Measurements from ENCODE around the gene NXPH2. TPM values are rescaled to one million over a fixed set of nuclear protein-coding genes. Genes with fewer than 3 reads are reported as not detected.
A peak's percentile ranks its signal among the peaks of the same experiment; 100 is the strongest.

NXPH2 gene
- 0.37 TPM in 1 of 2 replicates, not detected in the other for total RNA-seq
- not detected for polyA plus RNA-seq (2012)

DNA sequence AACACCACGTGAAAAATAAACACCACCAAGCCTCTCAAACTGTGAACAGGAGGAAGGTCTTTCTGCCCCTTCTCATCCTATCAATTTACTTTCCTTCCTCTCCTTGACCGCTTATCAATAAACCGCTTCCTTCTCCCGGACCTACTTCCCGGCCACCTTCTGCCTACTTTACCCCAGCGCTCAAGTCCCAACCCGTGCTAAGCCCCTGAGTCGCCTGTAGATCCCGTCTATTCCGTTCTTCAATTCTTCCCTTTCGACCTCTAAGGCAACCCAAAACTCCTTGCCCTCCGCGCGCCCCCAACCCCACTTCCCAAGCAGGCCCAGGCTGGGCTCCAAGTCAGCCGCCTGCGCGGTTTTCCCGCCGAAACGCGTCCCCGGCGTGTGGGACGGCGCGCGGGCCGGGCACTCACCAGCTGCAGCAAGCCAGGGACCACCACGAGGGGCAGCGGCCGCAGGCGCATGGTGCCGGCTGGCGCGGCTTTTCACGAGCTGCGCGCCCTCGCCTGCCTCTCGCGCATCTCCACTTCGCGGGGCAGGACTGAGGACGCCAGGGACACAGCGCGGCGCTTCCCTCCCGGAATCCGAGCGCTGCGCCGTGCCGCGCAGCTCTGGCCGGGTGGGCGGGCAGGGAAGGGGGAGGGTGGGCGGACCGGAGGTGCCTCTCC, at the start of gene NXPH2:
Gene NXPH2 (minus strand): TSS at position 610 of the 665 bp plus-strand sequence. CDS start 149 bp downstream, at position 461.
- DNase-seq (ENCODE audit: low read depth) = peak; percentile 10

DNA sequence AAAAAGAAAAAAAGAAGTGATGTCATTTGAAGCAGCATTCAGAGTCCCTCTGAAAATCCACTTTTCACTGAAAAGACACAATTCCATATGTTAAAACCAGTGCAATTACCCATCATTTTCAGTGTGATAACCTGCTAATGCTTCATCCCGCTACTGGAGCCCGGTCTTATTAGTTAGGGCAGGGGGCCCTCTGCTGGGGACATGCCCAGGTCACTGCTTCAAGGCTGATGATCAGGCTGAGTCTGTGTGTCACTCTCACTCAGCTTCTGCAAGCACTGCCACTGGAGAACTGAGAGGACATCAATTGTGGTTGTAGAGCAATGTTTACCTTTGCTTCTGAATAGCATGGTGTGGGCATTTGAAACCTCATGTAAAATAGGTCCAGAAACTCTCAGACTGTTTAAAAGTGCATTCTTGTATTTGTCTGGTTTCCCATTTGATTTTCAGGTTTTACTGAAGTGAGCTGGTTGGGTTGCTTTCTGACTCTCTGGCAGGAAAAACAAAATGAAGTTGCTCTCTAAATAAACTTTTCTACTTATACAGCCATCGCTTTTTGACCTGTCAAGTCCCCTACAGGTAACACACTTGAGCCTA, 49.2 kb upstream of the NXPH2 start:
- peak; percentile 37 for DNase-seq (ENCODE audit: low read depth)

DNA sequence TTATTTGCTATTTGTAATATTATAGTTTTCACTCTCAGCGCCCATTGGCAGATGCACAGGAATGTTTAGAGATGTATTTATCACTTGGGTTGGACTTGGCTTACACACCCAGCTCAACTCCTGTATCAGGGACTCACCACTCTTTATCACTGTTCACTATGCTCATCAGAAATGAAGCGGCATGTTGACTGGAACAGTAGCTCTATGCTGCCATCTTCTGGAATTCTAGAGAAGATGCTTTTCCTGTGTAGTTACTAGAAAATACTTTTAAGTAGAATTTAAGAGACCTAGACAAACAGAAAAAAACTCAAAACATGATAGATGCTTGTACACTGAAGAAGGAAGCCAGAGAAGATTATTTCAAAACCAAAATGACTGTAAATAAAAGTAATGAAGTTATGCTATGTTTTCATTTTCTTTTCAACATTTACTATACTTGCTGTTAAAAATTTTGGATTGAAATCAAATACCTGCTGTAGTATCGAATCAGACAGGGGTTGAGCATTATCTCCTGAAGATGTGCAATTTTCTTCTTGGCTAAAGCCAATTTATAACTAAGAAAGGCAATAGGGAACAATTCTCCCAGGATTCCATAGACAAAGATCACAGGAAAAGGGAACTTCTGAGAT, 47.4 kb upstream of the NXPH2 start:
- DNase-seq (ENCODE audit: low read depth) = peak; percentile 64

DNA sequence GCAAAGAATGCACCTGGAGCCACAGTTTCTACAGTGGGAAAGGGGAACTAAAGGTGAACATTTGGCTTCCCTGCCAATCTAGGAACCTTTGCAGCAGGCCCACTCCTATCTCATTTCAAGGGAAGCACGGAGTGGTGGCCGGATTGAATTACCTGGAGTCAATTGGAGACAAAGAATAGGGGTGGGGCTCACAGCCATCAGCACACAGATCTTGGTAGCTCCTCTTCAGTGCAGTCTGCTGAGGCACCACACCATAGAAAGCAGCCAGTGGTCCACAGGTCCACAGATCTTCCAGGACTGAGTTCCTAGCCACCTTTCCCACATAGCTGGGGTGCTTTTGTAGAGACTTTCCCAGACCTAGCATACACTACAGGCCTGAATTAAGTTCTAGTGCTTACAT, 43.5 kb upstream of the NXPH2 start:
- DNase-seq (ENCODE audit: low read depth) = no peak

DNA sequence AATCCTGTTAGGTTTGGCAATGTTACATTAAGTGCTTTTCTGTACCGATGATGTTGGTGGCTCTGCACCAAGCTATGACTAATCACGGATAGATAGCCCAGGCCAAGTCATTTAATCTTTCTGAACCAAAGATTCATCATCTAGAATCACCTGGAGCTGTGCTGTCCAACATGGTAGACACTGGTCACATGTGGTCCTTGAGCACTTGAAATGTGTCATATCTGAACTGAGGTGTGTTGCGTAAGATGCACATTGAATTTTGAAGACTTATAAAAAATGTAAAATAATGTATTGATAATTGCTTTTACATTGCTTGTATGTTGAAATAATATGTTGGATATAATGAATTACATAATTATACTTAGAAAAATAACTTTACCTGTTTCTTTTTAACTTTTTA, 39.8 kb upstream of the NXPH2 start:
- DNase-seq (ENCODE audit: low read depth) = no peak

DNA sequence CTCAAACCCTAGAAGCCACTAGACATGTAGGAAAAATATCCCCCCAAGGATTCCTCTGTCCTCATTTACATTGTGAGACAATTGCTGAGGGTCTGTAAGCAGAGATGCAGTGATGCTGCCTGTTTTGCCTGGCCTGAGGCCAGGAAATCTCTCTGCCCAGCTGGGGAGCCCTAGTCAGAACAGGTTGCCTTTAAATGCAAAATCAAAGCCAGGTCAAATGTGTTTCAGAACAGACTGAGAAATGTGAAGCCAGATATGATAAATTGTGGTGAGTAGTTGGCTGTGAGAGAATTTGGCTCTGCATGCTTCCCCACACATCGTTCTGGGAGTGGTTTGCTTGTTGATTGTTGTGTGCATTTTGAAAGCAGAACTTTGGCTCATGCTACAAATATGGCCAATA, 38.4 kb upstream of the NXPH2 start:
- no peak for DNase-seq (ENCODE audit: low read depth)

DNA sequence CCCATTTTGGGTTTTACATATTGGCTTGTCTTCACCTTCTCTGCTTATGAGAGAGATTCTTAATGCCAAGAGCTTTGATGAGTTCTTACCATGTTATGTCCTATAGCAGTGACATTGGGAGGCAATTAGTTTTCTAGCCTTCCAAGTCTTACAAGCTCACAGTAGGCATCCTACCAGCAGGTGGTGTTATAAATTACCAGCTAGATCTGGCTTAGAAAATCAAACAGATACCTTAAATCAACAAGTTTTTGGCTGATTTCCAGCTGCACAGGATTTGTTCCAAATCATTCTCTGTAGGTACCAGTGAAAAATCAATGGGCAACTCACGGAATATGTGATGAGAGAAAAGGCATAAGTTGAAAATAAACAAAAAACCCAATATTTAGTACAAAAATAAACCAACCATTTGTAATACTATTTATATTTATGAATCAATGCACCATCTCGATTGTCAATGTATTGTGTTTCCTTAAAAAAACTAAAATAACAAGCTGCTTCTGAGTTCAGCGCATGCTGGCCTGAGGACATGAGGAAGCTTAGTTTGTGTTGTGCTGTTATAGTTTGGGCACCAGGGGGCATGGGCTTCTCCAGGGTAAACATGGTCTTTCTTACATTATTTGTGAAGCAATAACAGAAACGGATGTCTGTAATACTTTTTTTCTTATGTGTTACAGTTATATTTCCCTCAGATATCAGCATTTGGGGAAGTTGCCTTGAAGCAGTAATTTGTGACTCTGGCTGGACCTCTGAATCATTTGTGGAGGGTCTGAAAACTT, 34.1 kb upstream of the NXPH2 start:
- DNase-seq (ENCODE audit: low read depth) = no peak

DNA sequence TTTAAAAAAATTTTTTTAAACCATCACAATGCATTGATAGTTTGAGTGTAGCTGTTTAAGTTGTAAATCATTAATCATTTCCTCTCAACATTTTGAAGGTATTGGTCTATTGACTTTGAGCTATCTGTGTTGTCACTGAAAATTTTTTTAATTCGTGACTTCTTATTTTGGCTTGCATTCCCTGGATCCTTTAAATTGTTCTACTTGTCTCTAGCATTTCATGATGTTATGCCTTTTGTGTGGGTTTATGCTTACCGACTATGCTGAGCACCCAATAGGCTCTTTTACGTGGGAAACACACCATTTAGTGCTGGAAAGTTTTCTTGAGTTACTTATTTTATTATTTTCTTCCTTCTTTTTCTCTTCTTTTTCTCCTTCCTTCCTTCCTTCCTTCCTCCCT, 31.2 kb upstream of the NXPH2 start:
- DNase-seq (ENCODE audit: low read depth) = no peak

DNA sequence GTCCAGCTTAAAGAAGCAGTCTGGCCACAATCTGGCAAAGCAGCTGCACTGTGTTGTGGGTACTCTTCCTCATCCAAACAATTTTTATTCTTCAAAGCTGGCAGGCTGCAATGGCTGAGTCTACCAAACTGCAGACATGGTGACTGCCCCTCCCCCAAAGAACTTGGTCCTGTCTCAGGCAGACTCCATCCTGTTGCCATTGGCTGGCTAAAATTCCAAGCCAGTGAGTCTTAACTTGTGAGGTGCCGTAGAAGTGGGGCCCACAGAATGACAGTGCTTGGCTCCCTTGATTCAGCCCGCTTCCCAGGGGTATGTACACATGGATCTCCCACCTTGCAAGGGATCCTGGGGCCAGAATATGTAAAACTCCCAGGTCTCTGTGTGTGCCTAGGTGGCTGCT, 14.5 kb upstream of the NXPH2 start:
- no peak for DNase-seq (ENCODE audit: low read depth)

DNA sequence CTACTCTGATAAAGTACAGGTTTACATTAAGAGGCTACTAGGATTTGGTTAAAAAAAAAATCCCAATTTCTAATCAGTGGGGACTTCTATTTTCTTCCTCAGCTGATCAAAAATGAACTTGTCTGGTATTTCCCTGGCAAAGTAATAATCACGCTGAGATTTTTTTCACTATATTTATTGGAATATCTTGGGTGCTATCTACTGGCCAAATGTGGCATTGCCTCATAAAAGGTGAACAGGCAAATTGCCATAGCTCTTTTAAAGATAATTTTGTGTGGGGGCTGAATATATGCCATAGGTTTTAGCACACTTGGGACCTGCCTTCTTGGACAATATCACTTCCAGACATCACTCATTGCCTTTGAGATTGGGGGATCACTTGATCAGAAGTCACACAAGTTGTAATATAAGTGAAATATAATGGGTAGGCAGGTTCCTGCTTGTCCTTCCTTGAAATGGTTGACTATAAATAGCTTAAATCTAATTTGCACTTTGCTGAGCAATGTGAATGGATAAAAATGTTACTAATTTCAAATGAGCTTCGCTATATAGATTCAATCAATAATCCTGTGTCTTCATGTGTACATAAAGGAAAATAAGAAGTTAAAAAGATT, 7.0 kb upstream of the NXPH2 start:
- peak; percentile 67 for DNase-seq (ENCODE audit: low read depth)

DNA sequence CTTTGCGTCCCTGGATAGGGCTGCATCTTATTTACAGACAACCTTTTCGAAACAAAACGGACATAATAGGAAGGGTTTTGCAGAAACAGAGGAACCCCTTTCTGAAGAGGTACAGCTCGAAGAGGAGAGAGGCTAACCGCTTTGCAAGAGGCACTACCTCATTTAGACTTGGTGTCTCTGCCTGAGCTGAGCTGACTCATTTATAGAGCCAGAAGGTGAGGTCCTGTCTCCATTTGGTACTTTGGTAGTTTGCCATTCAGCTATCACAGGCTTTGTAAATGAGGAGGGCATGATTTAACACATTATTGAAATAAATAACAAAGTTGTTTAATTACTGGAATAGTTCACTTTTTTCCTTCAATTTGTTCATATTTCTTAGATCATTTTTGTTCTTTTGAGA, 2.2 kb upstream of the NXPH2 start:
- DNase-seq (ENCODE audit: low read depth) = no peak

DNA sequence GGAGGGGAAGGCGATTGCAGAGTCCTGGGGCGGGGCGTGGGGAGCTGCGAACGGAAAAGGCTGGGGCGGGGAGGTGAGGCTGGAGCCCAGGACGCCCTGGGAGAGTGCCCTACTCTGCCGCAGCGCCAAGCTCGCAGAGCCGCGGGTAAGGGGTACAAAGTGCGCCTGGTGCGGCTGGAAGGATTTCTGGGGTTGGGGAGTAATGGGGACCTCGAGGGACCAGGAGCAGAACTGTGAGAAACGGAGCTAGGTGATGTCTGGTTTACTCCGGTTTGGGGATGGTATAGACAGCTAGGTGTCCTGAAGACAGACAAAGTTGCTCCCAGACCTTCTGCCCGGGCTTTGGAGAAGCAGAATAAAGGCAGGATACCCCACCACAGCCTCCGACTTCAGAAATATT, 718 bp upstream of the NXPH2 start:
- no peak for DNase-seq (ENCODE audit: low read depth)

DNA sequence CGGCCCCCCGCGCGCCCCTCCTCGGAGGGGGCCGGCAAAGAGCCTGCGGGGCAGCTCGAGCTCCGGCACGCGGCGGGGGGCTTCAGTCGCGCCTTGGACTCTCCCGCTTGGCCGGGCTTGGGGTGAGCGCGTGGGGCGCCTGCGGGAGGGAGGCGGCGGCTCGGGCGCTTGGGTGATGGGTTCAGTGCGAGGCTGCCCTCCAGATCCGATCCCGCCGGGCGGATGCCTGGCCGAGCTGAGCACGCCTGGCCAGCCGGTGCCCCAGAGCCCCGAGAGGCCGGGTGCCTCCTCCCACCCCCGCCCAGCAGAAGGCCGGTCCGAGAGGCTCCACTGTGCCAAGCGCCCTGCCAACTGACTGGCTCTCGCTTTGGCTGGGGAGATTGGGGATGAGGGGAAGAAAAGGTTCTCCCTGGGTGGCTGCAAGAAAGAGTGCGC, 273 bp upstream of the NXPH2 start:
- peak; percentile 1 for DNase-seq (ENCODE audit: low read depth)

DNA sequence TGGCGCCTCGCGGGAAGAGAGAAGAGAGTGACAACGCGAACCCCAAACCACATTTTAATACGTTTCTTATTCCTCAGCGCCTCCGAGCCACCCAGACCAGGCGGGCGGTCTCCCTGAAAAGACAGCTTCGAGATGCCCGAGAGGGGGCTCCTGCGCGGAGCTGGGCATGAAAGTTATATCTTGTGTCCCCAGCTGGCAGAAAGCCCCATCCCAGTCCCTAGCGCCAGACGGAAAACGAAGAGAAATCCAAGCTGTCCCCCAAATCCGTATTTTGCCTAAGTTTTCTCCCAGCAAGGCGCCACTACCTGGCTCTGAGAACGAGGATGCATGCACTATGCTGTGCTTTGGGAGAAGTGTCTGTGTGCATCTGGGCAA, 797 bp downstream of the NXPH2 start:
- DNase-seq (ENCODE audit: low read depth) = peak; percentile 4

DNA sequence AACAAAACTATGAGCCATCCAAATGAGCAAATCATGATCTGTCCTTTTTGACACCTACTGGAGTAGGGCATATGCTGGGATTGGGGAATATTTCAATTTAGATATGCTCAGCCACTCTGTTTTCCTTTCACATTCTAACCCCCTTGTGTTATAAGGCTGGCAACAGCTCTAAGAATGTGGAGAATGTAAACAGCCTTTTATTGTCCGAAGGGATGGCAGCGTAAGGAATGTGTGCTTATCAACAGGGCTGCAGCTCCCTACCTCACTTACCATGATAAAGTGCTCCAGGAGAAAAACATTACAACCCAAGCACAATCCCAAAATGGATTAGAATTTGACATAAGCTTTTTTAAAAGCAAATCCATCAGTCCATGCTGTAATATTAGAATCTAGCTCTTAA, 2.2 kb downstream of the NXPH2 start:
- DNase-seq (ENCODE audit: low read depth) = peak; percentile 31

DNA sequence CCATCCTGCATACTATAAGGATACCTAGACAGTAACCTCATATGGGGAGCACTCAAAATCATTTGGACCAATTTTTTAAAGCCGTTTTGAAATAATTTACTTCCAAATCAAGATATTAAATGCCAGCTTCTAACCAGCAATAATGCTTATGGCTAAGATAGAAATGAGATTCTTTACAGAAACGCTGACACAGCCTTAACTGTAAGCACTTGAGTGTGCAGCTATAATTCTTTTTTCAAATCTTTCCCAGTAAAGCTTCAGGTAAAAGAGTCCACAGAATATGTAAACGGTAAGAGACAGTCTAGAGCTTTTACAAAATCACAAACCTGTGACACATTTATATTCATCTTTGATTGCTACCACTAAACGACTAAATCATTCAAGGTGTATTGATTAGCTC, 4.5 kb downstream of the NXPH2 start:
- DNase-seq (ENCODE audit: low read depth) = no peak

DNA sequence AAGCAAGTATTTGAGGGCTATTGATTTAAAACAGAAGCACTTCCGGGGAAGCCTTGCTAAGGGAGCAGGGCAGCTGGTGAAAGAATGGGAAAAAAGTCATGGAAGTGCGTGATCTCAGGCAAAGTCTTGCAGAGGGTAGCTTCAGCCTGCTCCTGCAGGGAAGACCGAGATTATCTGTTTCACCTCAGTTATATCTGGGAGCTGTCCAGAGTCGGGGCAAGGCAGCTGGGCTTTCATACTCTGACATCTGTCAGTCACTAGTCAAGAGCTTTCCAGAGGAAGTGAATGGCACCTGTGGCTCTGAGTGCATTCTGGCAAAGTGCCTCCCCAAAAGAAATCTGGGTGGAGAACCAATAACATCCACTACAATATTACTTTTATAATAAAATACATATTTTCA, 8.7 kb downstream of the NXPH2 start:
- DNase-seq (ENCODE audit: low read depth) = no peak

DNA sequence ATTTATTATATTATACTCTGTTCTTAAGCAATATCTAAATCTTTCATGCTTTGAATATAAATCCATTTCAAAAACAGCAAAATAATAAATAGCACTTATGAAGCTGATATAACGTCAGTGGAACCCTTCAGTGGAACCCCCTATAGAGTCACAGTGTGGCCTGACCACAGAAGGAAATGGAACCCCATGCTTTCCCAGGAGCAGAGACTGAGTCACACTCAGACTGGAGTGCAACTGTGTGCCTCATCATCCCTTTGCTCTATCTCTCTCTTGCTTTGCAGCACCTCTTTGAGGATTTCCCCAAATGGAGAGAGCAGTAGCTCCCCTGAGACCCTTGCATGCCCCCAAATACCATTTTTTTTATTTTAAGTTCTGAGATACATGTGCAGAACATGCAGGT, 13.1 kb downstream of the NXPH2 start:
- DNase-seq (ENCODE audit: low read depth) = no peak

DNA sequence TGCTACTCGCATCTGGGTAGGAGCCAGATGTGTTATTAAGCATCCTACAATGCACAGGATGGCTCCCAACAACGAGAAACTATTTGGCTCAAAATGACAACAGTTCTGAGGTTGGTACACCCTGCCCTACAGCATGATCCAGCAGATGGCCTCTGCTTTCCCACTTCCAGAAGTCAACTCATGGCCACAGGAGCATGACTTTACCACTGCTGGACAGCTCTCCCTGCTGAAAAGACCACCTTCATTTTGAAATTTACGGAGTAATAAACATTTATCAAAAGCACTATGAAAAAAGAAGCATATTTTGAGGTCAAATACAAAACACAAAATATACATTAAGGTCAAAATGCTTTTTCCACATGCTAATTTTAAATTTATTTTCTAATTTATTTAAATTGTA, 13.7 kb downstream of the NXPH2 start:
- no peak for DNase-seq (ENCODE audit: low read depth)

DNA sequence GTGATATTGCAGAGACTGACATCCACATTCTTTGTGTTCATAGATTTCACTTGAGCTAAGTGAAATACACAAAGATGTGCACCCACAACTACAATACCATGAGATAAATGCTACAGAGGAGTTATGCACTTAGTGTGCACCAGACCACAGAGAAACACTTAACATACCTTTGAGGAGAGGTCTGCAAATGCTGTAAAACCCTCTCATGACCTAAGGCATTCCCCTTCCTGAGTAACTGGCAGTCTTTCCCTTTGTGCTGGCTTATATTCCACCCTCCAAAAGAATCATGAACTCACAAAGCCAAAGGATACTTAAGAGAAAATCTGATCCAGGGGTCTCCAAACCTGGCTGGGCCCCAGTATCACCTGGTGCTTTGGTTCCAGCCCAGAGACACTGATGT, 16.2 kb downstream of the NXPH2 start:
- DNase-seq (ENCODE audit: low read depth) = no peak

DNA sequence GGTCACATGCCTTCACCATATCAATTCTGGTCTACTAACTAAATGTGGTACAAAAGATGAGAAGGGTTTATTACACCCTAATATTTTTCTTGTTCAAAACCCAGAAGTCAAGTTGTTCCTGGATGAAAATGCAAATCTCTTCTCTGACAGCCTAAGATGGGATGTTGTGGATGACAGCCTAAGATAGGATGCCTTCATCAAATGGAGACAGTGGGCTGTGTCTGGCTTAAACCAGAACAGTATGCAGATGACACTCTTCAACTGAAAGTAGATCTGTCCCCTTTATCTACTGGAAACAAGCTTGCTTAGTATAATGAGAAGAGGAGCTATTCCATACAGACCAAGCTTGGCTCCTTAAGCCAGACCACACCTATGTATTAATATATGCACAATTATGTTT, 17.7 kb downstream of the NXPH2 start:
- DNase-seq (ENCODE audit: low read depth) = no peak

DNA sequence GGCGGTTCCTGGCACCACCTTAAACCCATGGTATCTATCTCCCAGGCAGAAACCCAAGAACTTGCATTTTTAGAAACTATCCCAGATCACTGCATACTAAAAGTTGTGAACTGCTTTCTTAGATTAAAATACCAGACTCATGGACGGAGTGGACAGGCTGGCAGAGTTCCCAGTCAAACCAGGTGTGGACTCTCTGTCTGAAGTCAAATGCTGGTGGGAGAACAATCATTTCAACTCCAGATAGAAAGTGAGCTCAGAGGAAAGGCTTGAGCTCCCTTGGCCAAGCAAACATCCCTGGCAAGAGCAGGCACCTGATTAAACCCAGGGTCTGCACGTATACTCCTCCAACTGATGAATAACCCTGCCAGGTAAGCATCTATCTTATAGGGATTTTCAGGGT, 19.5 kb downstream of the NXPH2 start:
- peak; percentile 8 for DNase-seq (ENCODE audit: low read depth)

All from myocyte (in vitro differentiated cells).